ENCODE data around the gene GCM1.
"Not testable (repeated sequence)": the region's sequence is repeated elsewhere in the genome, so short reads cannot be mapped to it uniquely, and the experiment has no call there.

GCM1 gene

GRCh38 chr6:53148684-53149083 is at the start of gene GCM1:
Gene GCM1, minus strand, starts transcription at chr6:53148841. Its CDS starts 3,209 bp downstream, at chr6:53145632.
- DNase-seq (ENCODE audit: low read depth), result no peak

- DNase-seq (ENCODE audit: low read depth), result no peak
These were observed 48.9 kb upstream of the GCM1 start for GRCh38 chr6:53197553-53197952.

GRCh38 chr6:53195048-53195447 is 46.4 kb upstream of the GCM1 start:
- DNase-seq (ENCODE audit: low read depth), result no peak

GRCh38 chr6:53192682-53193188 is 44.1 kb upstream of the GCM1 start:
- DNase-seq (ENCODE audit: low read depth), result no peak

GRCh38 chr6:53189554-53189953 is 40.9 kb upstream of the GCM1 start:
- DNase-seq (ENCODE audit: low read depth), result no peak

- no peak for DNase-seq (ENCODE audit: low read depth)
These were observed 40.2 kb upstream of the GCM1 start for GRCh38 chr6:53188833-53189232.

- DNase-seq (ENCODE audit: low read depth), result no peak
These were observed 32.0 kb upstream of the GCM1 start for GRCh38 chr6:53180678-53181077.

- no peak for DNase-seq (ENCODE audit: low read depth)
These were observed 31.5 kb upstream of the GCM1 start for GRCh38 chr6:53179961-53180651.

GRCh38 chr6:53178837-53179432 is 30.3 kb upstream of the GCM1 start:
- no peak for DNase-seq (ENCODE audit: low read depth)

- DNase-seq (ENCODE audit: low read depth), result no peak
These were observed 26.4 kb upstream of the GCM1 start for GRCh38 chr6:53175027-53175426.

GRCh38 chr6:53172468-53172803 is 23.8 kb upstream of the GCM1 start:
- DNase-seq (ENCODE audit: low read depth), result no peak

- peak; percentile 81 for DNase-seq (ENCODE audit: low read depth)
These were observed 23.2 kb upstream of the GCM1 start for GRCh38 chr6:53171605-53172467.

- no peak for DNase-seq (ENCODE audit: low read depth)
These were observed 20.1 kb upstream of the GCM1 start for GRCh38 chr6:53168516-53169267.

GRCh38 chr6:53165293-53165692 is 16.7 kb upstream of the GCM1 start:
- DNase-seq (ENCODE audit: low read depth), result no peak

- DNase-seq (ENCODE audit: low read depth), result no peak
These were observed 14.0 kb upstream of the GCM1 start for GRCh38 chr6:53162606-53163005.

GRCh38 chr6:53161481-53162009 is 12.9 kb upstream of the GCM1 start:
- DNase-seq (ENCODE audit: low read depth), result no peak

GRCh38 chr6:53159558-53159957 is 10.9 kb upstream of the GCM1 start:
- no peak for DNase-seq (ENCODE audit: low read depth)

GRCh38 chr6:53158076-53158475 is 9.4 kb upstream of the GCM1 start:
- DNase-seq (ENCODE audit: low read depth), result not testable (repeated sequence)

- DNase-seq (ENCODE audit: low read depth), result not testable (repeated sequence)
These were observed 6.6 kb upstream of the GCM1 start for GRCh38 chr6:53155279-53155678.

GRCh38 chr6:53154794-53155193 is 6.2 kb upstream of the GCM1 start:
- DNase-seq (ENCODE audit: low read depth), result no peak

GRCh38 chr6:53154071-53154470 is 5.4 kb upstream of the GCM1 start:
- DNase-seq (ENCODE audit: low read depth), result no peak

GRCh38 chr6:53152576-53152975 is 3.9 kb upstream of the GCM1 start:
- no peak for DNase-seq (ENCODE audit: low read depth)

Data from stimulated activated CD4-positive, alpha-beta T cell treated with anti-CD3 and anti-CD28 coated beads, Interleukin-2, amount 100 ng/mL, for 4 hours (primary cell).